ENCODE measurements around the gene SORBS2. TPM values are rescaled to one million over a fixed set of nuclear protein-coding genes. Genes with fewer than 3 reads are reported as not detected.
A peak's percentile ranks its signal among the peaks of the same experiment; 100 is the strongest.

The SORBS2 gene
- total and polyA plus RNA-seq, 2 donors (not counting 3 experiments of a cell fraction or from before 2014, with no cell fraction given), result 69.8 to 82.5 TPM

DNA sequence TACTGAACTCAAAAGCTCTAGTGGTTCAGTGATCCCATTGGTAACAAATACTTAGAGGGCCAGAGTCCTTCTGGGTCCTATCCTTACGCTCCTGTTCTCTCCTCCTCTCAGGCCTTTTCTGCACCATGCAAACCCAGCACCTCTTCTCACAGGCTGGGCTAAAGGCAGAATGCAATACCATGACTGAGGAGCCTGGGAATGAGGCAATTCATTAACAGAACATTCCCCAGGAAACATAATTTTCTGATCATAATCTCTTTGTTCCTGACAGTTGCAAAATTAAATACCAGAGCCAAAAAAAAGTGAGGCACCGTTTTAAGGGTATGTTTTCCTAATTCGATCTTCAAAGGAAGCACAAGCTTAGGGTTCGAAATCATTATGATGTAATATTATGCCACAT lies 9.0 kb downstream of the SORBS2 start:
- no peaks in the 10 kb centered on the region for H3K9me3 ChIP-seq (replicated peaks; ENCODE audit: control insufficient read depth, insufficient read depth, low read length)
- ChIA-PET CTCF (interaction anchor here (0.7 kb wide), 1 partner anchor 218 kb away, joined by 5 read pairs; no protein-coding TSS in a partner anchor), POLR2A (no interaction called here)
- H3K9me1 ChIP-seq (replicated peaks; ENCODE audit: control insufficient read depth, extremely low read depth, insufficient read depth, low read length), result no peaks in the 10 kb centered on the region
- BruUV-seq (replicated peaks), result no TSS peak
- no peak overlapping the region for H3K4me3 ChIP-seq (replicated peaks in 1 of 3; ENCODE audit: insufficient read depth in 1 of 3, low read depth in 1 of 3, low read length in 3 of 3)
- H3K36me3 ChIP-seq (ENCODE audit: control insufficient read depth in 2 of 2, extremely low read depth in 1 of 2, insufficient read depth in 2 of 2, low read length in 2 of 2), result no peaks in the 10 kb centered on the region
- H3K27me3 ChIP-seq (ENCODE audit: control insufficient read depth in 2 of 2, insufficient read depth in 2 of 2, low read length in 2 of 2), result no peaks in the 10 kb centered on the region
- H3K4me2 ChIP-seq (ENCODE audit: insufficient read depth, low read length), result no peak overlapping the region
- dilution Hi-C loops (cut with MboI; ENCODE audit: extremely low pct_ligation_motif_present, low sequenced_read_pairs) (no loop called here), intact Hi-C loops (cut with micrococcal nuclease) (no loop called here)
- no peaks in the 10 kb centered on the region for H4K20me1 ChIP-seq (replicated peaks; ENCODE audit: control insufficient read depth, extremely low read depth, insufficient read depth, low read length)
- H3K27ac ChIP-seq (ENCODE audit: insufficient read depth, low read depth, low read length), result no peak overlapping the region
- TF ChIP-seq FOS (IDR thresholded peaks at IDR 0.05; ENCODE audit: borderline replicate concordance, insufficient read depth, low read length) (no peak), POLR2AphosphoS5 (IDR thresholded peaks at IDR 0.05; ENCODE audit: insufficient read depth, low read depth, low read length) (no peak), GATA2 (IDR thresholded peaks at IDR 0.05; ENCODE audit: insufficient read depth, insufficient read length, low read depth, low read length) (no peak), MYC (IDR thresholded peaks at IDR 0.05; ENCODE audit: low read depth, low read length) (no peak), JUN (IDR thresholded peaks at IDR 0.05; ENCODE audit: borderline replicate concordance, insufficient read depth, insufficient read length, low read depth) (no peak), POLR2A (IDR thresholded peaks at IDR 0.05; ENCODE audit: low read depth, low read length) (no peak)
- TF ChIP-seq, protein P1, sequence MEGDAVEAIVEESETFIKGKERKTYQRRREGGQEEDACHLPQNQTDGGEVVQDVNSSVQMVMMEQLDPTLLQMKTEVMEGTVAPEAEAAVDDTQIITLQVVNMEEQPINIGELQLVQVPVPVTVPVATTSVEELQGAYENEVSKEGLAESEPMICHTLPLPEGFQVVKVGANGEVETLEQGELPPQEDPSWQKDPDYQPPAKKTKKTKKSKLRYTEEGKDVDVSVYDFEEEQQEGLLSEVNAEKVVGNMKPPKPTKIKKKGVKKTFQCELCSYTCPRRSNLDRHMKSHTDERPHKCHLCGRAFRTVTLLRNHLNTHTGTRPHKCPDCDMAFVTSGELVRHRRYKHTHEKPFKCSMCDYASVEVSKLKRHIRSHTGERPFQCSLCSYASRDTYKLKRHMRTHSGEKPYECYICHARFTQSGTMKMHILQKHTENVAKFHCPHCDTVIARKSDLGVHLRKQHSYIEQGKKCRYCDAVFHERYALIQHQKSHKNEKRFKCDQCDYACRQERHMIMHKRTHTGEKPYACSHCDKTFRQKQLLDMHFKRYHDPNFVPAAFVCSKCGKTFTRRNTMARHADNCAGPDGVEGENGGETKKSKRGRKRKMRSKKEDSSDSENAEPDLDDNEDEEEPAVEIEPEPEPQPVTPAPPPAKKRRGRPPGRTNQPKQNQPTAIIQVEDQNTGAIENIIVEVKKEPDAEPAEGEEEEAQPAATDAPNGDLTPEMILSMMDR (IDR thresholded peaks at IDR 0.05; ENCODE audit: extremely low read depth in 1 of 2, insufficient read depth in 1 of 2, low read depth in 1 of 2, low read length in 2 of 2), result no peak
- TF ChIP-seq, protein P2, sequence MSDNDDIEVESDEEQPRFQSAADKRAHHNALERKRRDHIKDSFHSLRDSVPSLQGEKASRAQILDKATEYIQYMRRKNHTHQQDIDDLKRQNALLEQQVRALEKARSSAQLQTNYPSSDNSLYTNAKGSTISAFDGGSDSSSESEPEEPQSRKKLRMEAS (IDR thresholded peaks at IDR 0.05; ENCODE audit: insufficient read depth, insufficient read length), result no peak
- peaks cover 4% of the 10 kb centered on the region for H3K4me1 ChIP-seq (ENCODE audit: control insufficient read depth, extremely low read depth, insufficient read depth, low read length)
- peak overlapping the region; percentile 22 for H2AFZ ChIP-seq (ENCODE audit: low read depth, low read length)
- H3K79me2 ChIP-seq (ENCODE audit: control insufficient read depth, insufficient read depth, low read length), result no peaks in the 10 kb centered on the region
- FAIRE-seq (no peak), DNase-seq (ENCODE audit: low read depth, low spot score) (peak; percentile 40)
- no peak overlapping the region for H3K9ac ChIP-seq (replicated peaks; ENCODE audit: extremely low read depth, insufficient read depth, low read length)

Measured in endothelial cell of umbilical vein (primary cell).